Endodermal cell (in vitro differentiated cells): Measurements from ENCODE around the gene LRRFIP1. TPM values are rescaled to one million over a fixed set of nuclear protein-coding genes. Genes with fewer than 3 reads are reported as not detected.

Experiments
- DNase-seq: peaks from one replicate; pipeline ENCODE4 v3.0.0-alpha.2; 2017
- H3K27ac ChIP-seq: 2 replicates; pipeline ENCODE4 v1.5.1; 2013; ENCODE audit warnings: mild to moderate bottlenecking, low read depth, low read length, moderate library complexity
- H3K27me3 ChIP-seq: 2 replicates; pipeline ENCODE4 v1.6.1; 2013; ENCODE audit warnings: mild to moderate bottlenecking, low read length, moderate library complexity; ENCODE audit not compliant: insufficient read depth, control insufficient read depth, poor library complexity, severe bottlenecking
- H3K36me3 ChIP-seq: 2 replicates; pipeline ENCODE4 v1.7.0; 2013; ENCODE audit warnings: mild to moderate bottlenecking, low read length, moderate library complexity; ENCODE audit not compliant: control insufficient read depth, insufficient read depth
- H3K4me1 ChIP-seq: one replicate; pipeline ENCODE4 v1.7.0; 2013; ENCODE audit warnings: low read length; ENCODE audit not compliant: control insufficient read depth, insufficient read depth
- H3K4me3 ChIP-seq: 2 replicates; pipeline ENCODE4 v1.5.1; 2013; ENCODE audit warnings: mild to moderate bottlenecking, low read length, moderate library complexity
- H3K9ac ChIP-seq: 2 replicates; pipeline ENCODE4 v1.6.1; 2013; ENCODE audit warnings: mild to moderate bottlenecking, low read length, moderate library complexity; ENCODE audit not compliant: poor library complexity, severe bottlenecking; ENCODE audit errors: extremely low read depth
- H3K9me3 ChIP-seq: 2 replicates; pipeline ENCODE4 v1.6.1; 2013; ENCODE audit warnings: mild to moderate bottlenecking, low read length, moderate library complexity; ENCODE audit not compliant: control insufficient read depth
- H3K27ac Mint-ChIP-seq: 2 replicates; pipeline ENCODE4 v1.8.0; 2020; ENCODE audit warnings: mixed read lengths
- H3K27me3 Mint-ChIP-seq: 2 replicates; pipeline ENCODE4 v1.8.0; 2021; ENCODE audit warnings: mild to moderate bottlenecking, mixed read lengths; ENCODE audit not compliant: insufficient read depth
- H3K36me3 Mint-ChIP-seq: 2 replicates; pipeline ENCODE4 v1.8.0; 2020; ENCODE audit warnings: low read depth, mixed read lengths
- H3K4me1 Mint-ChIP-seq: 2 replicates; pipeline ENCODE4 v1.8.0; 2020; ENCODE audit warnings: mixed read lengths
- H3K4me3 Mint-ChIP-seq: 2 replicates; pipeline ENCODE4 v1.8.0; 2020; ENCODE audit warnings: mild to moderate bottlenecking, moderate library complexity, mixed read lengths
- H3K9me3 Mint-ChIP-seq: 2 replicates; pipeline ENCODE4 v1.8.0; 2020; ENCODE audit warnings: mild to moderate bottlenecking, mixed read lengths
- WGBS, 2 experiments: methylation state at CpG; one replicate each; pipeline versions ENCODE4 v1.1.5 to v1.1.7; 2013; ENCODE audit warnings: missing lambda C conversion rate in 2 of 2, mixed read lengths in 1 of 2; ENCODE audit not compliant: insufficient coverage in 1 of 2, insufficient read length in 1 of 2; 5-methylcytosine and 5-hydroxymethylcytosine counted together
- total RNA-seq, 2 donors: library from RNA; stranded (reverse); fragmentation: NEBNext Ultra II Directional in 1 of 2; extraction: Animal tissue kit (Norgen Biotek cat#: 25700) in 1 of 2; gene quantifications; 2 replicates in 1 of 2; 3 replicates in 1 of 2; pipeline ENCODE4 v1.2.1, GENCODE V29; 2021
- TF ChIP-seq, protein P1 (sequence below): fragments of 200-600 bp; sonication (generic); conservative IDR thresholded peaks from 2 replicates; pipeline ENCODE4 v1.5.0; 2021; ENCODE audit warnings: antibody characterized with exemption, mild to moderate bottlenecking

The LRRFIP1 gene
- total RNA-seq, 2 donors from 2014 or later, result 102 to 132 TPM

DNA sequence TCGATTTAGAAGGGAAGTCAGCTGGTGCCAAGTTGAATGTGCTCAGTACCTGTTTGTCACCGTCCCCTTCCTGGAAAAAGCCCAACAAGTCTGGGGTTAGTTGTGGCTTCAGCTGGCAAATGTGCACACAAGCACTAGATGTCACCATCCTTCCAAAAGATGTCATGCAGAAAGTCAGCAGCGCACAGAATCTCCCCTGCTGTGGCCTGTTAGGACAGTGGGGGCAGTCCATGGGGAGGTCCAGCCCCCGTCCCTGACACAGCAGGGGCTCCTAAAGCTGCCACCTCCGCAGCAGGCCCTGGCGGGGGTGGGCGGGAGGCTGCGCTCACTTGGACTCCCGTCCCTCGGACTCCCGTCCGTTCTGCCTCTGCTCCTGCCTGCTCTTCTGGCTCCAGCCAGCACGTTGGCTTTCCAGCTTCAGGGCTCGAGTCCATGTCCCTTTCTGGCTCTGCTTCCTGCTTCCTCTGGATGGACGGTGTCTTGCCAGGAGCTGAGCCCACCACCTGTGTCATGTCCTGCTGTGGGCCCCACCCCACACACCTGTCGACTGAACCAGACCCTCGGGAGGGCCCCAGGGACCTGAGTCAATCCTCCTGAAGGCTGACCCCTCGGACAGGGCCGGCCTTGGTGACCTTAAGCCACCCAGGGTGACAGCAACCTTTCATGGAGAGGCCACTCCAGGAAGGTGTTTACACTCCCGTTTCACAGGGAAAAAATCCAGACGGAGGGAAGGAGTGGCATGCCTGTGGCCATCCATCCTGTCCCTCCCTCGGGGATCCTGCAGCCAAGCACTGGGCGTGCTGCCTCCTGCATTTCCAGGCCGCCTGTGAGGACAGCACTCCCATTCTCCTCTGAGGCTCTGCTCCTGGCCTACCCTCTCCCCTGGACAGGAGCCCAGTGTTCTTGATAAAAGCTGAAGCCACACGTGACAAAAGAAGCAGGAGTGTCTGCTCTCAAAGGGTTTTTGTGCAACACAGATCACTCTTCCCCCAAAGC, 45.3 kb upstream of the LRRFIP1 start:
- no peak overlapping the region for H3K4me3 ChIP-seq

GRCh38 chr2:237583385-237584295, 43.7 kb upstream of the LRRFIP1 start:
- Histone ChIP-seq H3K4me1 (peaks cover 26% of the 10 kb centered on the region), H3K27me3 (no peaks in the 10 kb centered on the region), H3K27ac (no peak overlapping the region), H3K4me3 (no peak overlapping the region), H3K9me3 (peaks cover 14% of the 10 kb centered on the region), H3K9ac (no peak overlapping the region), H3K36me3 (peaks cover 83% of the 10 kb centered on the region)
- H3K36me3 Mint-ChIP-seq, result peaks cover 77% of the 10 kb centered on the region
- H3K27me3 Mint-ChIP-seq, result no peaks in the 10 kb centered on the region
- WGBS, 2 experiments, result 82 to 92% methylated on average over 5 to 19 of the region's 19 CpGs
- no peak overlapping the region for H3K4me3 Mint-ChIP-seq
- H3K4me1 Mint-ChIP-seq, result peaks cover 37% of the 10 kb centered on the region
- no peak for DNase-seq
- no peak overlapping the region for H3K27ac Mint-ChIP-seq
- peaks cover under 1% of the 10 kb centered on the region for H3K9me3 Mint-ChIP-seq
- TF ChIP-seq, protein P1, sequence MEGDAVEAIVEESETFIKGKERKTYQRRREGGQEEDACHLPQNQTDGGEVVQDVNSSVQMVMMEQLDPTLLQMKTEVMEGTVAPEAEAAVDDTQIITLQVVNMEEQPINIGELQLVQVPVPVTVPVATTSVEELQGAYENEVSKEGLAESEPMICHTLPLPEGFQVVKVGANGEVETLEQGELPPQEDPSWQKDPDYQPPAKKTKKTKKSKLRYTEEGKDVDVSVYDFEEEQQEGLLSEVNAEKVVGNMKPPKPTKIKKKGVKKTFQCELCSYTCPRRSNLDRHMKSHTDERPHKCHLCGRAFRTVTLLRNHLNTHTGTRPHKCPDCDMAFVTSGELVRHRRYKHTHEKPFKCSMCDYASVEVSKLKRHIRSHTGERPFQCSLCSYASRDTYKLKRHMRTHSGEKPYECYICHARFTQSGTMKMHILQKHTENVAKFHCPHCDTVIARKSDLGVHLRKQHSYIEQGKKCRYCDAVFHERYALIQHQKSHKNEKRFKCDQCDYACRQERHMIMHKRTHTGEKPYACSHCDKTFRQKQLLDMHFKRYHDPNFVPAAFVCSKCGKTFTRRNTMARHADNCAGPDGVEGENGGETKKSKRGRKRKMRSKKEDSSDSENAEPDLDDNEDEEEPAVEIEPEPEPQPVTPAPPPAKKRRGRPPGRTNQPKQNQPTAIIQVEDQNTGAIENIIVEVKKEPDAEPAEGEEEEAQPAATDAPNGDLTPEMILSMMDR, result no peak

More for the DNA sequence above, 45.3 kb upstream of the LRRFIP1 start:
- H3K27me3 Mint-ChIP-seq, result no peaks in the 10 kb centered on the region
- TF ChIP-seq, protein P1, result peak; percentile 61
- peaks cover 75% of the 10 kb centered on the region for H3K36me3 Mint-ChIP-seq
- peaks cover 24% of the 10 kb centered on the region for H3K4me1 ChIP-seq
- H3K36me3 ChIP-seq, result peaks cover 83% of the 10 kb centered on the region
- H3K4me1 Mint-ChIP-seq, result peaks cover 31% of the 10 kb centered on the region
- H3K27me3 ChIP-seq, result no peaks in the 10 kb centered on the region
- 56 to 61% methylated on average over 15 to 25 of the region's 25 CpGs for WGBS, 2 experiments
- no peak overlapping the region for H3K4me3 Mint-ChIP-seq
- peak; percentile 63 for DNase-seq
- peaks cover 2% of the 10 kb centered on the region for H3K9me3 ChIP-seq
- peak overlapping the region; percentile 35 for H3K27ac Mint-ChIP-seq
- H3K9me3 Mint-ChIP-seq, result no peaks in the 10 kb centered on the region
- H3K27ac ChIP-seq, result no peak overlapping the region
- H3K9ac ChIP-seq, result no peak overlapping the region

- Mint-ChIP-seq H3K27me3 (no peaks in the 10 kb centered on the region), H3K4me3 (peak overlapping the region; percentile 81), H3K36me3 (peaks cover 62% of the 10 kb centered on the region), H3K9me3 (peaks cover 3% of the 10 kb centered on the region), H3K27ac (peak overlapping the region; percentile 80), H3K4me1 (peaks cover 43% of the 10 kb centered on the region)
- no peak overlapping the region for H3K27ac ChIP-seq
- TF ChIP-seq, protein P1, result no peak
- peaks cover 14% of the 10 kb centered on the region for H3K9me3 ChIP-seq
- DNase-seq, result no peak
- WGBS, 2 experiments, result 83 to 91% methylated on average over 5 to 15 of the region's 15 CpGs
- H3K9ac ChIP-seq, result peak overlapping the region; percentile 7
- peak overlapping the region; percentile 85 for H3K4me3 ChIP-seq
- no peaks in the 10 kb centered on the region for H3K27me3 ChIP-seq
- H3K4me1 ChIP-seq, result peaks cover 26% of the 10 kb centered on the region
- peaks cover 75% of the 10 kb centered on the region for H3K36me3 ChIP-seq
These were observed 41.7 kb upstream of the LRRFIP1 start for GRCh38 chr2:237585590-237586221.
